ENCODE data around the gene CIITA.

The CIITA gene

GRCh38 chr16:10979717-10980601 lies 103.0 kb downstream of the CIITA start:
- Histone ChIP-seq H3K4me1 (ENCODE audit: control insufficient read depth, low read length) (peaks cover 32% of the 10 kb centered on the region), H3K36me3 (ENCODE audit: control insufficient read depth, low read length) (peaks cover 34% of the 10 kb centered on the region), H3K79me2 (ENCODE audit: control insufficient read depth, low read length) (no peaks in the 10 kb centered on the region), H3K4me3 (ENCODE audit: low read length) (no peak overlapping the region), H3K27ac (ENCODE audit: low read depth, low read length) (no peak overlapping the region), H4K20me1 (ENCODE audit: control insufficient read depth, insufficient read depth, low read depth, low read length) (no peaks in the 10 kb centered on the region), H3K4me2 (ENCODE audit: low read length) (no peak overlapping the region), H3K27me3 (ENCODE audit: control insufficient read depth, low read length) (no peaks in the 10 kb centered on the region), H3K9me2 (replicated peaks; ENCODE audit: control insufficient read depth, low read length) (no peaks in the 10 kb centered on the region), H3F3A (ENCODE audit: control insufficient read depth, insufficient read depth) (0 out of 2 replicates have a peak, but pooled peaks cover 8% of the 10 kb centered on the region), H3K9me3 (ENCODE audit: control insufficient read depth, insufficient read depth, low read length) (no peaks in the 10 kb centered on the region)
- TF ChIP-seq EZH2phosphoT487 (IDR thresholded peaks at IDR 0.05; ENCODE audit: borderline replicate concordance, low read length), result no peak
- no peak for TF ChIP-seq CTCF (IDR thresholded peaks at IDR 0.05; ENCODE audit: low read depth, low read length, poor library complexity, severe bottlenecking)

GRCh38 chr16:10980813-10981212 lies 103.8 kb downstream of the CIITA start:
- Histone ChIP-seq H3K27me3 (ENCODE audit: control insufficient read depth, low read length) (no peaks in the 10 kb centered on the region), H3K4me3 (ENCODE audit: low read length) (no peak overlapping the region), H3K79me2 (ENCODE audit: control insufficient read depth, low read length) (no peaks in the 10 kb centered on the region), H3K9me2 (replicated peaks; ENCODE audit: control insufficient read depth, low read length) (no peaks in the 10 kb centered on the region), H3F3A (ENCODE audit: control insufficient read depth, insufficient read depth) (0 out of 2 replicates have a peak, but pooled peaks cover 8% of the 10 kb centered on the region), H3K27ac (ENCODE audit: low read depth, low read length) (no peak overlapping the region), H3K9me3 (ENCODE audit: control insufficient read depth, insufficient read depth, low read length) (no peaks in the 10 kb centered on the region), H3K4me1 (ENCODE audit: control insufficient read depth, low read length) (peaks cover 32% of the 10 kb centered on the region), H3K4me2 (ENCODE audit: low read length) (no peak overlapping the region), H4K20me1 (ENCODE audit: control insufficient read depth, insufficient read depth, low read depth, low read length) (no peaks in the 10 kb centered on the region), H3K36me3 (ENCODE audit: control insufficient read depth, low read length) (peaks cover 29% of the 10 kb centered on the region)
- TF ChIP-seq CTCF (IDR thresholded peaks at IDR 0.05; ENCODE audit: low read depth, low read length, poor library complexity, severe bottlenecking), result no peak
- no peak for TF ChIP-seq EZH2phosphoT487 (IDR thresholded peaks at IDR 0.05; ENCODE audit: borderline replicate concordance, low read length)

DNA sequence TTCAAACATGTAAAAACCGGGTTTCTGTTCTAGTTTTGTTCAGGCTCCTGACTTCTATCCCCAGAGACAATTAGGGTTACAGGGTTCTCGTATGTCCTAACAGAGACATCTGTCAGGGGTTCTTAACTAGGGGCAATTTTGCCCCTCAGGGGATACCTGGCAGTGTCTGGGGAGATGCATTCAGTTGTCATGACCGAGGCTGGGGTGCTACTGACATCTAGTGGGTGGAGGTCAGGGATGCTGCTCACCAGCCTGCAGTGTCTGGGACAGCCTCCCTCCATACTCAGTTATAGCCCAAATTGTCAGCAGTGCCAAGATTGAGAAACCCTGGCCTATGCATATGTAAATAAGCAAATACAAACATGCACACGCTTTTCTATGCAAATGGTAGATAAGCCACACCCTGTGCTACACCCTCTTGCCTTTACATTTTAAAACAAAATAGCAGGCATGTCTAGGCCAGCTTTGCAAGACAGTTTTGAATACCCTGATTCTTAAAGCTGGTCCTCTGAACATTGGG lies 104.8 kb downstream of the CIITA start:
- Histone ChIP-seq H3F3A (ENCODE audit: control insufficient read depth, insufficient read depth) (0 out of 2 replicates have a peak, but pooled peaks cover 8% of the 10 kb centered on the region), H3K4me2 (ENCODE audit: low read length) (peak overlapping the region; percentile 59), H3K79me2 (ENCODE audit: control insufficient read depth, low read length) (no peaks in the 10 kb centered on the region), H3K27ac (ENCODE audit: low read depth, low read length) (peak overlapping the region; percentile 46), H3K27me3 (ENCODE audit: control insufficient read depth, low read length) (no peaks in the 10 kb centered on the region), H4K20me1 (ENCODE audit: control insufficient read depth, insufficient read depth, low read depth, low read length) (no peaks in the 10 kb centered on the region), H3K4me1 (ENCODE audit: control insufficient read depth, low read length) (peaks cover 32% of the 10 kb centered on the region), H3K4me3 (ENCODE audit: low read length) (peak overlapping the region; percentile 17), H3K36me3 (ENCODE audit: control insufficient read depth, low read length) (peaks cover 29% of the 10 kb centered on the region), H3K9me3 (ENCODE audit: control insufficient read depth, insufficient read depth, low read length) (no peaks in the 10 kb centered on the region), H3K9me2 (replicated peaks; ENCODE audit: control insufficient read depth, low read length) (no peaks in the 10 kb centered on the region)
- TF ChIP-seq EZH2phosphoT487 (IDR thresholded peaks at IDR 0.05; ENCODE audit: borderline replicate concordance, low read length) (no peak), CTCF (IDR thresholded peaks at IDR 0.05; ENCODE audit: low read depth, low read length, poor library complexity, severe bottlenecking) (peak; percentile 87)

Measured in DOHH2 (cell line).